H9 (cell line): Measurements from ENCODE around the gene CERS6. TPM values are rescaled to one million over a fixed set of nuclear protein-coding genes. Genes with fewer than 3 reads are reported as not detected.

Source experiments
- DNase-seq: peaks from one replicate; pipeline ENCODE4 v3.0.0-alpha.2; 2017
- H2AFZ ChIP-seq: one replicate; pipeline ENCODE4 v1.6.1; 2013; ENCODE audit warnings: mild to moderate bottlenecking, low read length, control low read depth, moderate library complexity
- H2AK5ac ChIP-seq: 2 replicates; pipeline ENCODE4 v1.6.1; 2013; ENCODE audit warnings: low read length, control low read depth, mixed read lengths; ENCODE audit not compliant: insufficient read length
- H2BK120ac ChIP-seq: one replicate; pipeline ENCODE4 v1.6.1; 2013; ENCODE audit warnings: low read depth, mild to moderate bottlenecking, low read length, control low read depth, inconsistent platforms; ENCODE audit not compliant: poor library complexity, severe bottlenecking
- H2BK12ac ChIP-seq: 2 replicates; pipeline ENCODE4 v1.6.1; 2013; ENCODE audit warnings: low read length, control low read depth, mixed read lengths, low read depth; ENCODE audit not compliant: insufficient read length
- H2BK15ac ChIP-seq: 2 replicates; pipeline ENCODE4 v1.6.1; 2013; ENCODE audit warnings: low read depth, low read length, control low read depth
- H2BK20ac ChIP-seq: one replicate; pipeline ENCODE4 v1.6.1; 2013; ENCODE audit warnings: low read depth, mild to moderate bottlenecking, low read length, control low read depth, inconsistent platforms; ENCODE audit not compliant: poor library complexity, severe bottlenecking
- H2BK5ac ChIP-seq: 2 replicates; pipeline ENCODE4 v1.6.1; 2013; ENCODE audit warnings: low read length, control low read depth, mixed read lengths; ENCODE audit not compliant: insufficient read length
- H3K14ac ChIP-seq: 2 replicates; pipeline ENCODE4 v1.6.1; 2013; ENCODE audit warnings: low read length, control low read depth; ENCODE audit not compliant: insufficient read depth
- H3K18ac ChIP-seq: 2 replicates; pipeline ENCODE4 v1.6.1; 2013; ENCODE audit warnings: low read depth, mild to moderate bottlenecking, mixed read lengths, low read length, control low read depth; ENCODE audit not compliant: insufficient read length
- H3K23ac ChIP-seq: 2 replicates; pipeline ENCODE4 v1.6.1; 2013; ENCODE audit warnings: low read length, control low read depth, mixed read lengths, low read depth; ENCODE audit not compliant: insufficient read length
- H3K23me2 ChIP-seq: 2 replicates; pipeline ENCODE4 v1.6.1; 2013; ENCODE audit warnings: low read depth, mild to moderate bottlenecking, mixed read lengths, low read length, control low read depth; ENCODE audit not compliant: insufficient read length, poor library complexity, severe bottlenecking
- H3K27ac ChIP-seq: 2 replicates; pipeline ENCODE4 v1.5.1; 2013; ENCODE audit warnings: low read length, control low read depth, mixed read lengths, low read depth; ENCODE audit not compliant: insufficient read length
- H3K27me3 ChIP-seq: 2 replicates; pipeline ENCODE4 v1.6.1; 2013; ENCODE audit warnings: low read length, control low read depth, inconsistent platforms; ENCODE audit not compliant: insufficient read depth
- H3K4ac ChIP-seq: 2 replicates; pipeline ENCODE4 v1.6.1; 2013; ENCODE audit warnings: low read depth, mild to moderate bottlenecking, control low read depth, inconsistent platforms, low read length, moderate library complexity
- H3K4me1 ChIP-seq: 2 replicates; pipeline ENCODE4 v1.6.1; 2013; ENCODE audit warnings: low read length, control low read depth, inconsistent platforms; ENCODE audit not compliant: insufficient read depth
- H3K4me2 ChIP-seq: 2 replicates; pipeline ENCODE4 v1.6.1; 2013; ENCODE audit warnings: low read length, control low read depth, mixed read lengths; ENCODE audit not compliant: insufficient read length, insufficient read depth
- H3K56ac ChIP-seq: 2 replicates; pipeline ENCODE4 v1.6.1; 2013; ENCODE audit warnings: low read depth, mild to moderate bottlenecking, mixed read lengths, low read length, control low read depth; ENCODE audit not compliant: insufficient read length
- H3K79me1 ChIP-seq: 2 replicates; pipeline ENCODE4 v1.6.1; 2013; ENCODE audit warnings: low read depth, mild to moderate bottlenecking, moderate library complexity, low read length, control low read depth, inconsistent platforms; ENCODE audit not compliant: insufficient read depth, poor library complexity, severe bottlenecking
- H3K79me2 ChIP-seq: 2 replicates; pipeline ENCODE4 v1.6.1; 2013; ENCODE audit warnings: low read length, control low read depth, inconsistent platforms; ENCODE audit not compliant: insufficient read depth
- H3K9ac ChIP-seq: 2 replicates; pipeline ENCODE4 v1.6.1; 2013; ENCODE audit warnings: low read length, control low read depth, mixed read lengths; ENCODE audit not compliant: insufficient read length; ENCODE audit errors: extremely low read depth
- H3K9me3 ChIP-seq: one replicate; pipeline ENCODE4 v1.6.1; 2013; ENCODE audit warnings: low read depth, low read length, inconsistent platforms; ENCODE audit not compliant: control insufficient read depth
- H3T11ph ChIP-seq: one replicate; pipeline ENCODE4 v1.6.1; 2013; ENCODE audit warnings: mild to moderate bottlenecking, low read length, control low read depth, inconsistent platforms
- H4K20me1 ChIP-seq: one replicate; pipeline ENCODE4 v1.6.1; 2013; ENCODE audit not compliant: control insufficient read depth, insufficient read length, insufficient read depth
- H4K5ac ChIP-seq: 2 replicates; pipeline ENCODE4 v1.6.1; 2013; ENCODE audit warnings: low read depth, mild to moderate bottlenecking, mixed read lengths, low read length, control low read depth; ENCODE audit not compliant: insufficient read length
- H4K8ac ChIP-seq: replicated peaks from 2 replicates; pipeline ENCODE4 v1.6.1; 2013; ENCODE audit warnings: low read length, control low read depth, mixed read lengths, low read depth; ENCODE audit not compliant: insufficient read length
- H4K91ac ChIP-seq: 2 replicates; pipeline ENCODE4 v1.6.1; 2013; ENCODE audit warnings: low read depth, mild to moderate bottlenecking, moderate library complexity, mixed read lengths, low read length, control low read depth; ENCODE audit not compliant: insufficient read length
- H3K27ac Mint-ChIP-seq, 3 experiments: 2 replicates in 2 of 3; 3 replicates in 1 of 3; pipeline ENCODE4 v1.8.0; 2020 to 2021; ENCODE audit warnings: mixed read lengths in 3 of 3, mild to moderate bottlenecking in 1 of 3, moderate library complexity in 1 of 3
- H3K27me3 Mint-ChIP-seq: 2 replicates; pipeline ENCODE4 v1.8.0; 2021; ENCODE audit warnings: low read depth, mild to moderate bottlenecking, moderate library complexity, mixed read lengths
- H3K36me3 Mint-ChIP-seq, 3 experiments: 2 replicates in 2 of 3; 3 replicates in 1 of 3; pipeline ENCODE4 v1.8.0; 2020 to 2021; ENCODE audit warnings: low read depth in 3 of 3, mixed read lengths in 3 of 3; ENCODE audit not compliant: insufficient read depth in 1 of 3
- H3K4me1 Mint-ChIP-seq, 2 experiments: 2 replicates each; pipeline ENCODE4 v1.8.0; 2020; ENCODE audit warnings: mixed read lengths in 2 of 2
- H3K4me3 Mint-ChIP-seq, 2 experiments: 2 replicates in 1 of 2; 3 replicates in 1 of 2; pipeline ENCODE4 v1.8.0; 2020 to 2021; ENCODE audit warnings: mild to moderate bottlenecking in 2 of 2, mixed read lengths in 2 of 2, moderate library complexity in 1 of 2
- H3K9me3 Mint-ChIP-seq, 2 experiments: 2 replicates in 1 of 2; 3 replicates in 1 of 2; pipeline ENCODE4 v1.8.0; 2020; ENCODE audit warnings: mild to moderate bottlenecking in 2 of 2, mixed read lengths in 2 of 2, moderate library complexity in 1 of 2
- CTCF ChIP-seq: fragments of 200-600 bp; sonication (generic); conservative IDR thresholded peaks from 3 replicates; pipeline ENCODE4 v1.8.0; 2021; ENCODE audit warnings: antibody characterized with exemption, mild to moderate bottlenecking
- WGBS: extraction: QIAGEN DNeasy Blood & Tissue Kit; methylation state at CpG from one replicate; pipeline ENCODE4 v1.1.7; 2013; ENCODE audit warnings: missing lambda C conversion rate, low lambda C conversion rate, mixed read lengths; ENCODE audit not compliant: insufficient read length; ENCODE audit errors: extremely low coverage; 5-methylcytosine and 5-hydroxymethylcytosine counted together
- total RNA-seq: library from RNA; stranded (reverse); gene quantifications from 2 replicates; pipeline ENCODE4 v1.2.1, GENCODE V29; 2021

CERS6 gene
- total RNA-seq, 1 experiment from 2014 or later: 17.7 TPM

- H3K27me3 ChIP-seq: no peaks in the 10 kb centered on the region
- no peak overlapping the region for H4K91ac ChIP-seq
These were observed 3.3 kb upstream of the CERS6 start for GRCh38 chr2:168452781-168453180.

More at GRCh38 chr2:168452781-168453180, 3.3 kb upstream of the CERS6 start:
- Histone ChIP-seq H2BK15ac (no peak overlapping the region), H2BK5ac (no peak overlapping the region), H2BK120ac (no peak overlapping the region), H3K56ac (no peak overlapping the region), H3K4me2 (no peak overlapping the region), H3K27ac (no peak overlapping the region), H3K9me3 (no peaks in the 10 kb centered on the region), H3T11ph (no peak overlapping the region), H3K4ac (no peak overlapping the region), H2BK12ac (no peak overlapping the region), H3K18ac (no peak overlapping the region), H2AFZ (no peak overlapping the region), H4K20me1 (no peaks in the 10 kb centered on the region), H3K4me1 (no peaks in the 10 kb centered on the region), H2AK5ac (no peak overlapping the region), H4K8ac (no peak overlapping the region), H3K14ac (no peak overlapping the region), H3K23ac (no peak overlapping the region), H4K5ac (no peak overlapping the region), H2BK20ac (no peak overlapping the region), H3K9ac (no peak overlapping the region), H3K79me1 (no peaks in the 10 kb centered on the region), H3K23me2 (peaks cover 10% of the 10 kb centered on the region), H3K79me2 (no peaks in the 10 kb centered on the region; the same call in 1 of the 2 replicates)
- TF ChIP-seq CTCF: no peak
- peaks cover 5% of the 10 kb centered on the region for H3K27me3 Mint-ChIP-seq
- H3K36me3 Mint-ChIP-seq: no peaks in the 10 kb centered on the region
- no peak for DNase-seq
- no CpG with 5 or more reads among the region's 3 CpGs for WGBS
- no peak overlapping the region for H3K27ac Mint-ChIP-seq
- H3K4me3 Mint-ChIP-seq: no peak overlapping the region
- H3K4me1 Mint-ChIP-seq: peaks cover 5% of the 10 kb centered on the region in 2 experiments
- H3K9me3 Mint-ChIP-seq: no peaks in the 10 kb centered on the region
